Uterus (tissue), 2 donors: ENCODE data around the gene LIN7B.

Experiments used
- POLR2A ChIP-seq, 2 donors: fragments of 450-650 bp; IDR thresholded peaks; one replicate each; pipeline ENCODE4 v1.6.1; 2016; ENCODE audit warnings: antibody characterized with exemption in 2 of 2, mild to moderate bottlenecking in 1 of 2, moderate library complexity in 1 of 2
- TF ChIP-seq, protein P1 (sequence below), 4 experiments: fragments of 200-600 bp in 2 of 4; fragments of 450-650 bp in 2 of 4; sonication (generic) in 2 of 4; IDR thresholded peaks; one replicate each; pipeline ENCODE4 v1.5.1; 2016 to 2019; ENCODE audit warnings: antibody characterized with exemption in 4 of 4, mild to moderate bottlenecking in 2 of 4, moderate library complexity in 1 of 4

DNA sequence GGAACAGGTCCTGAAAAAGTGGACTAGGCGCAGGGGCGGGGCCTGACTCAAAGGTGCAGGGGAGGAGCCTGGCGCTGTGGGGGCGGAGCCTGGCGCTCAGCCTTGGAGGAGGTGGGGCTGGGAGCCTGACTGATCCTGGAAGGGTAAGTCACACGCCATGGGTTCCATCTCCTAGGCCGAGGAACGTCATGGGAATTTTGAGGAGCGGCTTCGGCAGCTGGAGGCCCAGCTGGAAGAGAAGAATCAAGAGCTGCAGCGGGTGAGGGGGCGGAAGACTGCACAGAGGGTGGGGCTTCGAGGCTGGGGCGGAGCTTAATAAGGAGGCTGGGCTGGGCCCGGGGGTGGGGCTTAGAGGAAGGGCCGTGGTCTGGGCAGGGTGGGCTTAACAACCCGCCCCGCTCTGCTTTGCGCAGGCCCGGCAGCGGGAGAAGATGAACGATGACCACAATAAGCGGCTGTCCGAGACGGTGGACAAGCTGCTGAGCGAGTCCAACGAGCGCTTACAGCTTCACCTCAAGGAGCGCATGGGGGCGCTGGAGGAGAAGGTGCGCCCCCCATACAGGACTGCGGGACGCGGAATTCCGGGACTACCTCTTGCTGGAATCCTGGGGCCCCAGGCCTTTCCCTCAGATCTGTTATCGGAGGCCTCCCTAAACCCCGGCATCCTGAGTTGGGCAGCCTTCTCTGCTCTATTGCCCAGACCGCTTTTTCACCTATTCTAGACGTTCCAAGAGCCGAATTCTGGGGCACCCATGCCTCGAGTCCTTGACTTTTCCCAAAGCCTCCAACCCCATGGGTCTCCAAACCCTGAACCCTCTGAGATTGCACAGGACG lies 19.7 kb downstream of the LIN7B start:
- TF ChIP-seq, protein P1, sequence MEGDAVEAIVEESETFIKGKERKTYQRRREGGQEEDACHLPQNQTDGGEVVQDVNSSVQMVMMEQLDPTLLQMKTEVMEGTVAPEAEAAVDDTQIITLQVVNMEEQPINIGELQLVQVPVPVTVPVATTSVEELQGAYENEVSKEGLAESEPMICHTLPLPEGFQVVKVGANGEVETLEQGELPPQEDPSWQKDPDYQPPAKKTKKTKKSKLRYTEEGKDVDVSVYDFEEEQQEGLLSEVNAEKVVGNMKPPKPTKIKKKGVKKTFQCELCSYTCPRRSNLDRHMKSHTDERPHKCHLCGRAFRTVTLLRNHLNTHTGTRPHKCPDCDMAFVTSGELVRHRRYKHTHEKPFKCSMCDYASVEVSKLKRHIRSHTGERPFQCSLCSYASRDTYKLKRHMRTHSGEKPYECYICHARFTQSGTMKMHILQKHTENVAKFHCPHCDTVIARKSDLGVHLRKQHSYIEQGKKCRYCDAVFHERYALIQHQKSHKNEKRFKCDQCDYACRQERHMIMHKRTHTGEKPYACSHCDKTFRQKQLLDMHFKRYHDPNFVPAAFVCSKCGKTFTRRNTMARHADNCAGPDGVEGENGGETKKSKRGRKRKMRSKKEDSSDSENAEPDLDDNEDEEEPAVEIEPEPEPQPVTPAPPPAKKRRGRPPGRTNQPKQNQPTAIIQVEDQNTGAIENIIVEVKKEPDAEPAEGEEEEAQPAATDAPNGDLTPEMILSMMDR (IDR thresholded peaks at IDR 0.05) = no peak
- TF ChIP-seq POLR2A (IDR thresholded peaks at IDR 0.05) = no peak
